GM23248 (cell line): ENCODE data around the gene HOXA4. TPM values are rescaled to one million over a fixed set of nuclear protein-coding genes. Genes with fewer than 3 reads are reported as not detected.

Source experiments
- DNase-seq: peaks from one replicate; pipeline ENCODE4 v3.0.0-alpha.2; 2015
- H2AFZ ChIP-seq: fragments of 200-600 bp; sonication (generic); 2 replicates; pipeline ENCODE4 v1.6.1; 2016; ENCODE audit warnings: antibody characterized with exemption
- H3F3A ChIP-seq: fragments of 200-600 bp; sonication (generic); 2 replicates; pipeline ENCODE4 v1.6.1; 2016; ENCODE audit warnings: mild to moderate bottlenecking, antibody characterized with exemption, mixed run types; ENCODE audit not compliant: insufficient read depth
- H3K27ac ChIP-seq: fragments of 200-600 bp; sonication (generic); 2 replicates; pipeline ENCODE4 v1.5.1; 2016; ENCODE audit warnings: mild to moderate bottlenecking
- H3K27me3 ChIP-seq: fragments of 200-600 bp; sonication (generic); replicated peaks from 2 replicates; pipeline ENCODE4 v1.6.1; 2016; ENCODE audit warnings: mild to moderate bottlenecking; ENCODE audit not compliant: insufficient read depth
- H3K36me3 ChIP-seq: fragments of 200-600 bp; sonication (generic); 2 replicates; pipeline ENCODE4 v1.6.1; 2016; ENCODE audit warnings: low read depth, mild to moderate bottlenecking
- H3K4me1 ChIP-seq: fragments of 200-600 bp; sonication (generic); 2 replicates; pipeline ENCODE4 v1.6.1; 2016; ENCODE audit warnings: mild to moderate bottlenecking; ENCODE audit not compliant: insufficient read depth
- H3K4me2 ChIP-seq: fragments of 200-600 bp; sonication (generic); one replicate; pipeline ENCODE4 v1.6.1; 2016; ENCODE audit warnings: mild to moderate bottlenecking; ENCODE audit not compliant: unreplicated experiment
- H3K4me3 ChIP-seq: fragments of 200-600 bp; sonication (generic); 2 replicates; pipeline ENCODE4 v1.5.1; 2016; ENCODE audit warnings: mild to moderate bottlenecking
- H3K79me2 ChIP-seq: fragments of 200-600 bp; sonication (generic); 2 replicates; pipeline ENCODE4 v1.6.1; 2016; ENCODE audit warnings: mild to moderate bottlenecking; ENCODE audit not compliant: insufficient read depth
- H3K9ac ChIP-seq: fragments of 200-600 bp; sonication (generic); 2 replicates; pipeline ENCODE4 v1.6.1; 2016; ENCODE audit warnings: mild to moderate bottlenecking
- H3K9me2 ChIP-seq: fragments of 200-600 bp; sonication (generic); 2 replicates; pipeline ENCODE4 v1.6.1; 2016; ENCODE audit warnings: mixed run types, mild to moderate bottlenecking, moderate library complexity; ENCODE audit not compliant: insufficient read depth
- H3K9me3 ChIP-seq: fragments of 200-600 bp; sonication (generic); one replicate; pipeline ENCODE4 v1.6.1; 2017; ENCODE audit warnings: low read depth
- H4K20me1 ChIP-seq: fragments of 200-600 bp; sonication (generic); 2 replicates; pipeline ENCODE4 v1.6.0; 2016; ENCODE audit not compliant: insufficient read depth
- EZH2 ChIP-seq: fragments of 200-600 bp; sonication (generic); IDR thresholded peaks from 2 replicates; pipeline ENCODE4 v1.6.1; 2018; ENCODE audit warnings: antibody characterized with exemption, mild to moderate bottlenecking; ENCODE audit not compliant: insufficient read depth, poor library complexity, severe bottlenecking
- EZH2phosphoT487 ChIP-seq: fragments of 200-600 bp; sonication (generic); IDR thresholded peaks from 2 replicates; pipeline ENCODE4 v1.6.1; 2018; ENCODE audit warnings: antibody characterized with exemption, moderate library complexity, mild to moderate bottlenecking, low read depth; ENCODE audit not compliant: insufficient read depth
- WGBS, 2 experiments: methylation state at CpG; one replicate each; pipeline ENCODE4 v1.1.6; 2015 to 2017; ENCODE audit warnings: low lambda C conversion rate in 2 of 2, low coverage in 1 of 2; ENCODE audit errors: missing lambda C conversion rate in 2 of 2; 5-methylcytosine and 5-hydroxymethylcytosine counted together
- in situ Hi-C: fragments of 300-500 bp; cut with MboI; formaldehyde crosslinking; loops from 2 replicates; pipeline ENCODE4 v1.15.0; 2020
- polyA plus RNA-seq: library from polyadenylated mRNA; unstranded; fragments of >200 nt; fragmentation: Nextera tagmentation; extraction: Ambion mirVana; gene quantifications from 2 replicates; pipeline ENCODE4 v1.2.1, GENCODE V29; 2016
- total RNA-seq: library from RNA; depleted of rRNA; stranded (reverse); fragments of >200 nt; shearing (Covaris generic); gene quantifications from 2 replicates; pipeline ENCODE4 v1.2.3, GENCODE V29; 2014

HOXA4 gene
- total and polyA plus RNA-seq, 2 experiments from 2014 or later = 1.8 to 3.1 TPM

GRCh38 chr7:27093184-27093895 lies 37.2 kb downstream of the HOXA4 start:
- in situ Hi-C loops = no loop called here
- Histone ChIP-seq H3K27ac (no peak overlapping the region), H3K4me2 (no peak overlapping the region), H2AFZ (no peak overlapping the region), H4K20me1 (no peaks in the 10 kb centered on the region), H3K4me3 (no peak overlapping the region), H3K36me3 (no peaks in the 10 kb centered on the region), H3K4me1 (peaks cover 5% of the 10 kb centered on the region; the same call in 1 of the 2 replicates), H3F3A (peaks cover 6% of the 10 kb centered on the region; the same call in 1 of the 2 replicates), H3K9ac (no peak overlapping the region), H3K27me3 (peaks cover 6% of the 10 kb centered on the region; the same call in 1 of the 2 replicates), H3K9me3 (no peaks in the 10 kb centered on the region), H3K79me2 (peaks cover 27% of the 10 kb centered on the region), H3K9me2 (no peaks in the 10 kb centered on the region)
- DNase-seq = no peak
- 84 to 88% methylated on average over 6 of the region's 6 CpGs for WGBS, 2 experiments
- no peak for TF ChIP-seq EZH2phosphoT487
- no peak for TF ChIP-seq EZH2

DNA sequence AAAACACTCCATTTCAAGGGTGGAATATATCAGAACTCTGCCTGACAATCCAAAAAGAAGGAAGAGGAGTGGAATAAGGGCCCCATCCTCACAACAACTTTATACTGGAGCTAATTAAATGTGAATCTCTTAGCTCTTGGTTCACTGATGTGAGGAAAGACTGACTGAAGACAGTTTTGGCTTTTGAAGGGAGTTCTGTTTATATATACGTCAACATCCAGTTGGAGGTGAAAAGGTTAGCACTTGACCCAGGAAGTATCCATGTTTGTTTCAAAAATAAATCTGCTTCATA lies 37.8 kb downstream of the HOXA4 start:
- 100% methylated on average over 1 of the region's 1 CpG for WGBS, 2 experiments
- no peak overlapping the region for H3K4me3 ChIP-seq
- peaks cover 5% of the 10 kb centered on the region; the same call in 1 of the 2 replicates for H3K4me1 ChIP-seq
- no peaks in the 10 kb centered on the region for H3K9me3 ChIP-seq
- H3K79me2 ChIP-seq = peaks cover 22% of the 10 kb centered on the region
- no peaks in the 10 kb centered on the region for H3K36me3 ChIP-seq
- H3K9ac ChIP-seq = no peak overlapping the region
- peaks cover 6% of the 10 kb centered on the region; the same call in 1 of the 2 replicates for H3F3A ChIP-seq
- no peak overlapping the region for H3K27ac ChIP-seq
- H3K27me3 ChIP-seq = peaks cover 8% of the 10 kb centered on the region; the same call in 1 of the 2 replicates
- H3K9me2 ChIP-seq = no peaks in the 10 kb centered on the region
- TF ChIP-seq EZH2phosphoT487 (no peak), EZH2 (no peak)
- no peaks in the 10 kb centered on the region for H4K20me1 ChIP-seq
- H2AFZ ChIP-seq = no peak overlapping the region
- no peak overlapping the region for H3K4me2 ChIP-seq
- no peak for DNase-seq
- in situ Hi-C loops = no loop called here

GRCh38 chr7:27091941-27092818 lies 38.4 kb downstream of the HOXA4 start:
- Histone ChIP-seq H3K4me2 (no peak overlapping the region), H4K20me1 (no peaks in the 10 kb centered on the region), H3K27ac (no peak overlapping the region), H3K27me3 (peaks cover 8% of the 10 kb centered on the region; the same call in 1 of the 2 replicates), H3K9me3 (no peaks in the 10 kb centered on the region), H2AFZ (no peak overlapping the region), H3F3A (peaks cover 2% of the 10 kb centered on the region; the same call in 1 of the 2 replicates), H3K9ac (no peak overlapping the region), H3K79me2 (peaks cover 16% of the 10 kb centered on the region), H3K36me3 (no peaks in the 10 kb centered on the region), H3K4me3 (no peak overlapping the region), H3K4me1 (peaks cover 5% of the 10 kb centered on the region; the same call in 1 of the 2 replicates), H3K9me2 (no peaks in the 10 kb centered on the region)
- WGBS, 2 experiments = 94 to 98% methylated on average over 9 of the region's 9 CpGs
- in situ Hi-C loops = no loop called here
- TF ChIP-seq EZH2phosphoT487 (no peak), EZH2 (no peak)
- DNase-seq = no peak

DNA sequence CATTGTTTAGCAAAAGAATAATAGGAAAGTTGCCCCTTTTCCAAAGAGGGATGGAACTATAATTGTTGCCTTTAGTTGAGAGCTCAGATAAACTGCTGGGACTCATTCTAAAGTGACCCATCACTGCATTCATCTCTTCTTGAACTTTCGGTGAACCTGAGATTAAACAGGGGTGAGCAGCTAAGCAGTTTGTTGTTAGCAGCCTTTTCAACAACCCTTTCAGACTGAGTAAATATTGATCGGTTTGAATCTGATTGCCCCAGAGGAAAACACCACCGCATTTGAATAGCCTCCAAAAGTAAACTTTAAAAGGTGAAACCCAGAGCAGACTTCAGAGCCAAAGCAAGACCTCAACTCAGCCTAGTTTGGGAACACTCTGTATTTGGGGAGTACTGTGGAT lies 39.5 kb downstream of the HOXA4 start:
- no peak for TF ChIP-seq EZH2
- TF ChIP-seq EZH2phosphoT487 = no peak
- Histone ChIP-seq H2AFZ (no peak overlapping the region), H3F3A (no peaks in the 10 kb centered on the region), H3K4me1 (peaks cover 5% of the 10 kb centered on the region; the same call in 1 of the 2 replicates), H3K27ac (no peak overlapping the region), H3K4me2 (no peak overlapping the region), H3K9ac (no peak overlapping the region), H3K36me3 (no peaks in the 10 kb centered on the region), H3K9me3 (no peaks in the 10 kb centered on the region), H3K79me2 (0 out of 2 replicates have a peak, but pooled peaks cover 6% of the 10 kb centered on the region), H3K9me2 (no peaks in the 10 kb centered on the region), H3K4me3 (no peak overlapping the region), H4K20me1 (no peaks in the 10 kb centered on the region), H3K27me3 (peaks cover 8% of the 10 kb centered on the region; the same call in 1 of the 2 replicates)
- 92 to 99% methylated on average over 3 of the region's 3 CpGs for WGBS, 2 experiments
- in situ Hi-C loops = no loop called here
- no peak for DNase-seq
